Liver (tissue), 9 donors: ENCODE results near the gene RBFOX1. TPM values are rescaled to one million over a fixed set of nuclear protein-coding genes. Genes with fewer than 3 reads are reported as not detected.

ENCODE experiments used
- DNase-seq: peaks from one replicate; pipeline ENCODE4 v3.0.0-alpha.2; 2017; ENCODE audit warnings: low spot score
- H3K27ac ChIP-seq, 2 donors: one replicate each; pipeline ENCODE4 v1.7.0; 2013; ENCODE audit warnings: inconsistent platforms in 2 of 2, low read length in 2 of 2, control low read depth in 1 of 2, low read depth in 1 of 2, mild to moderate bottlenecking in 1 of 2
- H3K27me3 ChIP-seq, 4 donors: one replicate each; pipeline versions ENCODE4 v1.6.1 to v1.7.0; 2013; ENCODE audit warnings: low read length in 3 of 4, inconsistent platforms in 1 of 4, mild to moderate bottlenecking in 1 of 4, moderate library complexity in 1 of 4; ENCODE audit not compliant: control insufficient read depth in 4 of 4, insufficient read depth in 4 of 4
- H3K36me3 ChIP-seq, 4 donors: one replicate each; pipeline versions ENCODE4 v1.6.1 to v1.7.0; 2013; ENCODE audit warnings: low read length in 3 of 4, mild to moderate bottlenecking in 3 of 4, low read depth in 1 of 4, moderate library complexity in 1 of 4; ENCODE audit not compliant: control insufficient read depth in 4 of 4, insufficient read depth in 3 of 4
- H3K4me1 ChIP-seq, 4 donors: one replicate each; pipeline versions ENCODE4 v1.6.1 to v1.7.0; 2013; ENCODE audit warnings: low read length in 3 of 4, mild to moderate bottlenecking in 3 of 4, moderate library complexity in 1 of 4; ENCODE audit not compliant: control insufficient read depth in 4 of 4, insufficient read depth in 4 of 4
- H3K4me3 ChIP-seq, 3 donors: one replicate each; pipeline versions ENCODE4 v1.6.1 to v1.7.0; 2013; ENCODE audit warnings: low read length in 3 of 3, control low read depth in 1 of 3, low read depth in 1 of 3, mild to moderate bottlenecking in 1 of 3
- H3K9ac ChIP-seq, 2 donors: one replicate each; pipeline ENCODE4 v1.7.0; 2013; ENCODE audit warnings: low read length in 2 of 2, mild to moderate bottlenecking in 2 of 2, moderate library complexity in 2 of 2, control low read depth in 1 of 2, low read depth in 1 of 2
- H3K9me3 ChIP-seq, 4 donors: one replicate each; pipeline versions ENCODE4 v1.6.1 to v1.7.0; 2013; ENCODE audit warnings: low read length in 3 of 4; ENCODE audit not compliant: control insufficient read depth in 4 of 4
- ATF3 ChIP-seq: IDR thresholded peaks from 2 replicates; pipeline ENCODE4 v1.6.1; 2016; ENCODE audit warnings: antibody characterized with exemption
- CTCF ChIP-seq: fragments of 150-350 bp; IDR thresholded peaks from 2 replicates; pipeline ENCODE4 v1.5.1; 2017; ENCODE audit warnings: improper control_type of control experiment, low read depth, low read length; ENCODE audit not compliant: missing input control
- EGR1 ChIP-seq, 2 donors: IDR thresholded peaks; 2 replicates each; pipeline ENCODE4 v1.6.1; 2016 to 2018; ENCODE audit warnings: antibody characterized with exemption in 2 of 2, low read depth in 2 of 2
- FOXA1 ChIP-seq: IDR thresholded peaks from 2 replicates; pipeline ENCODE4 v1.6.1; 2016; ENCODE audit warnings: antibody characterized with exemption
- FOXA2 ChIP-seq: IDR thresholded peaks from 2 replicates; pipeline ENCODE4 v1.6.1; 2016; ENCODE audit warnings: antibody characterized with exemption
- GABPA ChIP-seq, 2 donors: IDR thresholded peaks in 1 of 2; conservative IDR thresholded peaks in 1 of 2; 2 replicates each; pipeline ENCODE4 v1.6.1; 2016; ENCODE audit warnings: antibody characterized with exemption in 2 of 2, mild to moderate bottlenecking in 1 of 2, moderate library complexity in 1 of 2
- HNF4A ChIP-seq, 2 donors: conservative IDR thresholded peaks; 2 replicates each; pipeline ENCODE4 v1.6.1; 2016; ENCODE audit warnings: antibody characterized with exemption in 2 of 2, mild to moderate bottlenecking in 2 of 2
- JUND ChIP-seq, 2 donors: IDR thresholded peaks; 2 replicates each; pipeline ENCODE4 v1.6.1; 2016; ENCODE audit warnings: antibody characterized with exemption in 2 of 2
- MAX ChIP-seq: IDR thresholded peaks from 2 replicates; pipeline ENCODE4 v1.6.1; 2016; ENCODE audit warnings: antibody characterized with exemption
- NR2F2 ChIP-seq: IDR thresholded peaks from 2 replicates; pipeline ENCODE4 v1.6.1; 2016; ENCODE audit warnings: antibody characterized with exemption
- RAD21 ChIP-seq, 2 donors: IDR thresholded peaks; 2 replicates each; pipeline ENCODE4 v1.6.1; 2016; ENCODE audit warnings: antibody characterized with exemption in 2 of 2, mild to moderate bottlenecking in 2 of 2
- REST ChIP-seq: IDR thresholded peaks from 2 replicates; pipeline ENCODE4 v1.6.1; 2016; ENCODE audit warnings: antibody characterized with exemption, mild to moderate bottlenecking
- RXRA ChIP-seq, 2 donors: IDR thresholded peaks; 2 replicates each; pipeline ENCODE4 v1.6.1; 2017 to 2018; ENCODE audit warnings: antibody characterized with exemption in 2 of 2, mild to moderate bottlenecking in 1 of 2
- SP1 ChIP-seq: IDR thresholded peaks from 2 replicates; pipeline ENCODE4 v1.6.1; 2018; ENCODE audit warnings: antibody characterized with exemption, mild to moderate bottlenecking
- TAF1 ChIP-seq: conservative IDR thresholded peaks from 2 replicates; pipeline ENCODE4 v1.6.1; 2016; ENCODE audit warnings: antibody characterized with exemption, mild to moderate bottlenecking
- ZBTB33 ChIP-seq: IDR thresholded peaks from 2 replicates; pipeline ENCODE4 v1.6.1; 2016; ENCODE audit warnings: antibody characterized with exemption
- WGBS: extraction: QIAGEN DNeasy Blood & Tissue Kit; methylation state at CpG from one replicate; pipeline ENCODE4 v1.1.7; 2013; 5-methylcytosine and 5-hydroxymethylcytosine counted together
- polyA plus RNA-seq, 2 donors: library from polyadenylated mRNA; stranded (reverse) in 1 of 2; unstranded in 1 of 2; fragments of 200-250 nt in 1 of 2; fragments of >200 nt in 1 of 2; fragmentation: Nextera tagmentation in 1 of 2; extraction: Ambion mirVana in 1 of 2; gene quantifications; one replicate each; pipeline versions ENCODE4 v1.2.1 to v1.2.3, GENCODE V29; 2013 to 2015
- total RNA-seq, 2 donors: library from RNA; depleted of rRNA; stranded (reverse); fragments of >200 nt; gene quantifications; one replicate each; pipeline ENCODE4 v1.2.3, GENCODE V29; 2014
- donor health status: healthy.
- donor health status: healthy.
- donor health status: healthy.
- donor health status: healthy.
- donor health status: healthy.

RBFOX1 gene
- total and polyA plus RNA-seq, 4 donors = not detected

GRCh38 chr16:7691533-7691932 is 358.9 kb downstream of the RBFOX1 start:
- no peaks in the 10 kb centered on the region for H3K9me3 ChIP-seq
- no peaks in the 10 kb centered on the region for H3K4me1 ChIP-seq
- H3K27me3 ChIP-seq = no peaks in the 10 kb centered on the region
- no peak overlapping the region for H3K4me3 ChIP-seq
- no peak overlapping the region for H3K27ac ChIP-seq
- 87% methylated on average over 4 of the region's 4 CpGs for WGBS
- TF ChIP-seq SP1 (no peak), FOXA2 (no peak), CTCF (no peak), FOXA1 (no peak), GABPA (IDR thresholded peaks at IDR 0.05 in 1 of 2, conservative IDR thresholded peaks at IDR 0.05 in 1 of 2) (no peak), RAD21 (IDR thresholded peaks at IDR 0.05) (no peak), ATF3 (no peak), JUND (IDR thresholded peaks at IDR 0.05) (no peak), TAF1 (no peak), EGR1 (IDR thresholded peaks at IDR 0.05; ENCODE audit: low read depth in 2 of 2) (no peak), NR2F2 (no peak), RXRA (IDR thresholded peaks at IDR 0.05) (no peak), ZBTB33 (no peak), MAX (no peak), REST (no peak), HNF4A (conservative IDR thresholded peaks at IDR 0.05) (no peak)
- H3K36me3 ChIP-seq = no peaks in the 10 kb centered on the region
- no peak for DNase-seq
- no peak overlapping the region for H3K9ac ChIP-seq

- TF ChIP-seq ATF3 (no peak), HNF4A (conservative IDR thresholded peaks at IDR 0.05) (no peak), TAF1 (no peak), JUND (IDR thresholded peaks at IDR 0.05) (no peak), MAX (no peak)
- no peaks in the 10 kb centered on the region for H3K36me3 ChIP-seq
- peaks cover 0 to 2% (median 0%) of the 10 kb centered on the region in 4 donors for H3K9me3 ChIP-seq
- H3K9ac ChIP-seq = no peak overlapping the region
- DNase-seq = no peak
- no peak overlapping the region for H3K27ac ChIP-seq
- H3K27me3 ChIP-seq = no peaks in the 10 kb centered on the region
- 84% methylated on average over 3 of the region's 3 CpGs for WGBS
- no peaks in the 10 kb centered on the region for H3K4me1 ChIP-seq
- no peak overlapping the region for H3K4me3 ChIP-seq
Observed at GRCh38 chr16:7703672-7704071, 371.0 kb downstream of the RBFOX1 start.
